ENCODE measurements around the gene SUPT6H.

SUPT6H gene

DNA sequence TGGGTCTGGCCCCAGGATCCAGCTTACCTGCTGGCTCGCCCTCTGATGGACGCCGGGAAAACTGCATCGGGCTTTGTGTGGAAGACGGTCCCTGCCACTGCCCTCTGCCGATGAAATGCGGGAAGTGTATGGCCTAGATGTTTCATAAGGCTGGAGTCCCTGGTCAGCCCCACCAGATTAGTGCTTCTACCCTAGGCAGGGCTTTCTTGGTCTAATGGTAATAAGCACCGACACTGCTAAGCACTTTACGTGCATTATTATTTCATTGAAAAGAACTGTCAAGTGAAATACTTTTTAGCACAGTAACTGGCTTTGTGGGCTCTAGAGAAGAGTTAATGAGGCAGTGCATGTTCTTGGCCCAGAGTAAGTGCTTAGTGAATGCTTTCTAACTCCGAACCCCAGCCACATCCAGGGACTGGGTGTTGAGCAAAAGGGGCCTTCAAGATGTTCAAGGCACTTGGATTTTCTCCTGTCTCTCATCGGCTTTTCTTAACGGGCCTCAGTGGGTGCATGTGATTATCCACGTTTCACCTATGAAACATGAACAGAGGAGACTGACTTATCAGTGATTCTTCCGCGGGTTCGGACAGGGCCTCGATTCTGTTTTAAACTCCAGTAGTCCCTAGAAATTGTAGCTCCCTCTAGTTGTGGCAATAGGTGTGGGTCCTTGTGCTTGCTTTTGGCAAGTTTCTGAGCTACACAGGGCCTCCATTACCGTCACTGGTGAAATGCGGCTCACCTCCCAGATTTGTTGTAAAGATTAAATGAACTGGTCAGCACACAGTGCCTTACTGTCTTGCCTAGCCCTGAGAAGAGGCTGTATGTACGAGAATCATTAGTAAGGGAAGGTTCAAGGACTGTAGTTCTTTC is 88.4 kb downstream of the SUPT6H start:
- ATAC-seq (peak; percentile 86), DNase-seq (peak; percentile 93)

DNA sequence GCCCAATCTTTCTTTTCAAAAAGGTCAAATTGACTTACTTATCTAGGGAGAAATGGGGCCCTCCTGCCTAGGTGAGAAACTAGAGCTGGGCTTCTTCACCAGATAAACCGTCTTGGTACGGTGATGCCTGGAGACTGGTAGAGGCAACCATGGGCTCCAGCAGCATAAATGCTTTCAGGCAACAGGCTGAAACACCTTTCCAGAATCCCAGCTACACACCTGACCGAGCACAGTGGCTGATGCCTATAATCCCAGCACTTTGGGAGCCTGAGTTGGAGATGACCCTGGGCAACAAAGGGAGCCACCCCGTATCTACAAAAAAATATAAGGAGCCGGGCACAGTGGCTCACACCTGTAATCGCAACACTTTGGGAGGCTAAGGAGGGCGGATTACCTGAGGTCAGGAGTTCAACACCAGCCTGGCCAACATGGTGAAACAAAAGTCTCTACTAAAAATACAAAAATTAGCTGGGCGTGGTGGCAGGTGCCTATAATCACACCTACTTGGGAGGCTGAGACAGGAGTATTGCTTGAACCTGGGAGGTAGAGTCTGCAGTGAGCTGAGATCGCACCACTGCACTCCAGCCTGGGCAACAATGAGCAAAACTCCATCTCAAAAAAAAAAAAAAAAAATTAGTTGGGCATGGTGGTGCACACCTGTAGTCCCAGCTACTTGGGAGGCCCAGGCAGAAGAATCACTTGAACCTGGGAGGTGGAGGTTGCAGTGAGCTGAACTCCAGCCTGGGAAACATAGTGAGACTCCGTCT is 89.8 kb downstream of the SUPT6H start:
- no peak for DNase-seq
- ATAC-seq = no peak

Measured in stimulated activated naive CD8-positive, alpha-beta T cell treated with anti-CD3 and anti-CD28 coated beads, Interleukin-15, Interleukin-2, amounts not matched to agents 100 U/mL and 50 U/mL, for 24 hours (primary cell).